Measurements from ENCODE around the gene HDAC8. TPM values are rescaled to one million over a fixed set of nuclear protein-coding genes. Genes with fewer than 3 reads are reported as not detected.

The HDAC8 gene
- polyA plus RNA-seq, 2 of the 4 experiments (the other 2 are of a cell fraction) = 28.7 to 38.3 TPM

DNA sequence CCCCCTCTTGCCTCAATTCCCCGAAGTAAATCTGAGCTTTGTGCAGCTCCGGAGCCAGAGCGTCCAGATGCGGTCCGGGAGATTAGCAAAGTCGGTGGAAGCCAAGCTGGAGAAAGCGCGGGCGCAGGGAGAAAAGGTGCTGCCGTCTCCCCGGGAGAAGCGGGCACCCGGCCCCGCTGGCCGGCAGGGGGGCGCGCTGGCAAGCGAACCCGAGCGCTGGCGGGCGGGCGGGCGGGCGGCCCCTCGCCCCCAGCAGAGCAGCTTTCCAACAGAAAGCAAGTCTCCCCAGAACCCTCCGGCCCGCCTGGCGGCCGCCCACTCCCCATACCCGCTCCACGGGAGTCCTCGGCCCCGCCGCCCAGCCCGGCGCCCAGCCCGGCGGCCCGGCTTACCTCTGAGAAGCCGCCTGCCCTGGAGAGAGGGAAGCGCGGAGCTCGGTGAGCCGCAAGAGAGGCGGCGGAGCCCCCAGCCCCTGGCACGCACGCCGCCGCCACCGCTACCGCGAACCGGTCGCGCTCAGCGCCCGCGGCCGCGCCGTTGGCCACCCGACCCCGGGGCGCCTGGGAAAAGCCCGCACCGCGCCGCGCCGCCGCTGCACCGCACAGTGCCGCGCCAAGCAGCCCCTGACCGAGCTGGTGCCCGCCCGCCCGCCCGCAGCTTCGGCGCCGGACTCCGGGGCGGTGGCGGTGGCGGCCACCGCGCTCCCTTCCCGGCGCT is 266.4 kb downstream of the HDAC8 start:
- POLR2A ChIA-PET = interaction anchor here (3.3 kb wide), 1 partner anchor 29 kb away, joined by 24 read pairs; the partner anchor contains the start of gene RPS4X
- Histone ChIP-seq H3K4me2 (peak overlapping the region; percentile 95), H3K4me1 (peaks cover 15% of the 10 kb centered on the region; the same call in 2 of the 3 replicates), H3K27ac (peak overlapping the region; percentile 57 to 77; a peak in 5 of 6 replicates), H3K4me3 (peak overlapping the region; percentile 63), H3K9me3 (no peaks in the 10 kb centered on the region)
- CTCF ChIA-PET = interaction anchor here (1.2 to 2.2 kb wide), 2 partner anchors 30 to 60 kb away, joined by 5 read pairs; partner anchors contain the start of gene RPS4X
- TF ChIP-seq PBX3 (IDR thresholded peaks at IDR 0.05) = no peak
- TF ChIP-seq, protein P1, sequence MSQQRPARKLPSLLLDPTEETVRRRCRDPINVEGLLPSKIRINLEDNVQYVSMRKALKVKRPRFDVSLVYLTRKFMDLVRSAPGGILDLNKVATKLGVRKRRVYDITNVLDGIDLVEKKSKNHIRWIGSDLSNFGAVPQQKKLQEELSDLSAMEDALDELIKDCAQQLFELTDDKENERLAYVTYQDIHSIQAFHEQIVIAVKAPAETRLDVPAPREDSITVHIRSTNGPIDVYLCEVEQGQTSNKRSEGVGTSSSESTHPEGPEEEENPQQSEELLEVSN (IDR thresholded peaks at IDR 0.05; ENCODE audit: borderline replicate concordance, low read depth) = no peak
- TF ChIP-seq RCOR1 (IDR thresholded peaks at IDR 0.05; ENCODE audit: low read depth, low read length) = no peak
- TF ChIP-seq FOSL2 (IDR thresholded peaks at IDR 0.05) = no peak
- TF ChIP-seq FOSL2 (CRISPR knock-in tag; IDR thresholded peaks at IDR 0.05) = no peak
- no peak for TF ChIP-seq ZC3H11A (IDR thresholded peaks at IDR 0.05)
- TF ChIP-seq HOXB5 (CRISPR knock-in tag; IDR thresholded peaks at IDR 0.05) = no peak
- peak; percentile 42 to 43 for ATAC-seq
- FAIRE-seq = no peak
- 0% methylated on average over 16 of the region's 92 CpGs for WGBS (ENCODE audit: missing lambda C conversion rate)
- peak; percentile 20 to 30 for DNase-seq (ENCODE audit: low read depth in 1 of 2, low spot score in 1 of 2)

DNA sequence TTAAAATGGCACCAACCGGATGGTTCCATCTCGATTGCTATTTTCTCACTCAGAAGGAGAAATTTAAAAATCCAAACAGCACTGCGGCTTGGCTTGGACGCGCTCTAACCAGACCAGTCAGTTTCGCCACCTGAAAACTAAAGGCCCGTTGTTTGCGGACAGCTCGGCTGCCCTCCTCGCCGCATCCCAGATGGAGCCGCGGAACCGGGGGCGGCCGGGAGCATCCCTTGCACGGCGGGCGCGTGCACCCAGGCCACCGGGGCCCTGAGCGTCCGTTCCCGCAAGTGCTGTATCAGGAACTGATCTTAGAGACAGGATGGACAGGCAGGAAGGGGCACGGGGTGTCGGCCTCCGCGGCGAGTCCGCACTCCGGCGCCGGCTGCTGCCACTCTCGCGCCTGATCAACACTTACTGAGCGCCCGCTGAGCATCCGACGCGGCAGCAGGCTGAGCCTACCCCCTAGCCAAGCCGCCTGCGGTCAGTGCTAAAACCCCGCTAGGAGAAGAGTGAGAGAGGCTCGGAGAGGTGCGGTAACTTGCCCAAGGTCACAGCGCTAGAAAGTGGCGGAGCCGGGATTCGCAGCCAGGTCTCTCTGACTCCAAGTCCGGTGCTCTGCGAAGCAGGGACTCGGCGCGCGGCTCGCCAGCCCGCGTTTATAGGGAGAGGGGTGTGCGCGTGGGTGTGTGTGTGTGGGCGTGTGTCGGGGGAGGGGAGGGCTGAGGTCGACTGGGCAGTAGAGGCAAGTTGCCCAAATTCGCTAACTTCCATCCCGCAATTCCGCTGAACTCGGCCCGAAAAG is 267.2 kb downstream of the HDAC8 start, which contains the start of gene CITED1:
Gene CITED1 (minus strand): TSS at position 629 of the 799 bp plus-strand sequence. CDS start 3,045 bp downstream, outside the sequence.
- ChIA-PET CTCF (interaction anchor here (1.0 to 1.2 kb wide), 2 partner anchors 26 to 29 kb away, joined by 3 to 5 read pairs; partner anchors contain the start of gene RPS4X), POLR2A (no interaction called here)
- H3K4me1 ChIP-seq = peaks cover 15% of the 10 kb centered on the region; the same call in 2 of the 3 replicates
- H3K27ac ChIP-seq = peak within 1 kb of the TSS; percentile 57 to 77; a peak in 5 of 6 replicates
- ATAC-seq (peak; percentile 22 to 49; a peak in 4 of 6 replicates), FAIRE-seq (no peak), DNase-seq (ENCODE audit: low read depth in 1 of 2, low spot score in 1 of 2) (peak in 1 of 2 experiments; percentile 15)
- H3K9me3 ChIP-seq = no peaks in the 10 kb centered on the region
- peak within 1 kb of the TSS; percentile 95 for H3K4me2 ChIP-seq
- WGBS (ENCODE audit: missing lambda C conversion rate) = 2% methylated on average over 40 of the region's 68 CpGs
- peak within 1 kb of the TSS; percentile 63 for H3K4me3 ChIP-seq
- TF ChIP-seq, protein P2, sequence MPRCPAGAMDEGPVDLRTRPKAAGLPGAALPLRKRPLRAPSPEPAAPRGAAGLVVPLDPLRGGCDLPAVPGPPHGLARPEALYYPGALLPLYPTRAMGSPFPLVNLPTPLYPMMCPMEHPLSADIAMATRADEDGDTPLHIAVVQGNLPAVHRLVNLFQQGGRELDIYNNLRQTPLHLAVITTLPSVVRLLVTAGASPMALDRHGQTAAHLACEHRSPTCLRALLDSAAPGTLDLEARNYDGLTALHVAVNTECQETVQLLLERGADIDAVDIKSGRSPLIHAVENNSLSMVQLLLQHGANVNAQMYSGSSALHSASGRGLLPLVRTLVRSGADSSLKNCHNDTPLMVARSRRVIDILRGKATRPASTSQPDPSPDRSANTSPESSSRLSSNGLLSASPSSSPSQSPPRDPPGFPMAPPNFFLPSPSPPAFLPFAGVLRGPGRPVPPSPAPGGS (IDR thresholded peaks at IDR 0.05) = no peak
- peak; percentile 6; the same call in 1 of the 2 replicates for TF ChIP-seq RNF2 (IDR thresholded peaks at IDR 0.05; ENCODE audit: borderline replicate concordance, low read depth)

- no peaks in the 10 kb centered on the region for H3K9me3 ChIP-seq
- ChIA-PET CTCF (interaction anchor here (1.0 kb wide), 1 partner anchor 25 kb away, joined by 3 read pairs; no protein-coding TSS in a partner anchor), POLR2A (no interaction called here)
- H3K4me3 ChIP-seq = peak overlapping the region; percentile 63; the same call in 2 of the 3 replicates
- peak overlapping the region; percentile 95 for H3K4me2 ChIP-seq
- FAIRE-seq = no peak
- no peak for DNase-seq (ENCODE audit: low read depth in 1 of 2, low spot score in 1 of 2)
- no peak for ATAC-seq
- H3K4me1 ChIP-seq = peaks cover 15% of the 10 kb centered on the region; the same call in 2 of the 3 replicates
- WGBS (ENCODE audit: missing lambda C conversion rate) = 56% methylated on average over 24 of the region's 26 CpGs
- H3K27ac ChIP-seq = no peak overlapping the region
- TF ChIP-seq RCOR1 (IDR thresholded peaks at IDR 0.05; ENCODE audit: low read depth, low read length) (no peak), ESRRA (IDR thresholded peaks at IDR 0.05; ENCODE audit: borderline replicate concordance, low read length) (no peak), MYC (IDR thresholded peaks at IDR 0.05; ENCODE audit: borderline replicate concordance, low read length) (no peak), CHD2 (IDR thresholded peaks at IDR 0.05; ENCODE audit: low read length, partially characterized antibody) (no peak), KDM1A (IDR thresholded peaks at IDR 0.05; ENCODE audit: low read depth) (no peak), HOXA7 (CRISPR knock-in tag; IDR thresholded peaks at IDR 0.05) (no peak), HDAC2 (IDR thresholded peaks at IDR 0.05) (no peak), BHLHE40 (IDR thresholded peaks at IDR 0.05; ENCODE audit: low read depth, low read length) (no peak), POLR2AphosphoS2 (conservative IDR thresholded peaks at IDR 0.05; ENCODE audit: low read length) (no peak), EHMT2 (IDR thresholded peaks at IDR 0.05; ENCODE audit: low read depth) (no peak), SMC3 (IDR thresholded peaks at IDR 0.05) (no peak), MAX (IDR thresholded peaks at IDR 0.05) (no peak)
Measured at GRCh38 chrX:72304877-72305276, 267.8 kb downstream of the HDAC8 start.

Measured in A549 (cell line).